Measurements from ENCODE around the gene OLAH.

Gene OLAH

DNA sequence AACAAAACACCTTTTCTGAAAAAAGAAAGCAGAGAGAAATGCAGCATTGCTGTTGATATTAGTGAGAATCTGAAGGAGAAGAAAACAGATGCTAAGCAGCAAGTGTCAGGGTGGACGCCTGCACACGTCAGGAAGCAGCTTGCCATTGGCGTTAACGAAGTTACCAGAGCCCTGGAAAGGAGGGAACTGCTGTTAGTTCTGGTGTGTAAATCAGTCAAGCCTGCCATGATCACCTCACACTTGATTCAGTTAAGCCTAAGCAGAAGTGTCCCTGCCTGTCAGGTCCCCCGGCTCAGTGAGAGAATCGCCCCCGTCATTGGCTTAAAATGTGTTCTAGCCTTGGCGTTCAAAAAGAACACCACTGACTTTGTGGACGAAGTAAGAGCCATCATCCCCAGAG, 59.8 kb downstream of the OLAH start:
- H3K4me1 ChIP-seq (ENCODE audit: insufficient read depth, low read length) = peaks cover 12% of the 10 kb centered on the region
- no peak overlapping the region for H3K4me3 ChIP-seq (ENCODE audit: low read depth in 1 of 2, low read length in 2 of 2)
- H3K27ac ChIP-seq (ENCODE audit: low read depth, low read length) = no peak overlapping the region
- H3K9ac ChIP-seq (ENCODE audit: low read length) = no peak overlapping the region
- H3K9me3 ChIP-seq (ENCODE audit: low read length) = no peaks in the 10 kb centered on the region
- H3K27me3 ChIP-seq (ENCODE audit: control insufficient read depth in 1 of 2, insufficient read depth in 2 of 2, low read length in 2 of 2) = no peaks in the 10 kb centered on the region
- peaks cover 50% of the 10 kb centered on the region for H3K36me3 ChIP-seq (ENCODE audit: insufficient read depth, low read length)

DNA sequence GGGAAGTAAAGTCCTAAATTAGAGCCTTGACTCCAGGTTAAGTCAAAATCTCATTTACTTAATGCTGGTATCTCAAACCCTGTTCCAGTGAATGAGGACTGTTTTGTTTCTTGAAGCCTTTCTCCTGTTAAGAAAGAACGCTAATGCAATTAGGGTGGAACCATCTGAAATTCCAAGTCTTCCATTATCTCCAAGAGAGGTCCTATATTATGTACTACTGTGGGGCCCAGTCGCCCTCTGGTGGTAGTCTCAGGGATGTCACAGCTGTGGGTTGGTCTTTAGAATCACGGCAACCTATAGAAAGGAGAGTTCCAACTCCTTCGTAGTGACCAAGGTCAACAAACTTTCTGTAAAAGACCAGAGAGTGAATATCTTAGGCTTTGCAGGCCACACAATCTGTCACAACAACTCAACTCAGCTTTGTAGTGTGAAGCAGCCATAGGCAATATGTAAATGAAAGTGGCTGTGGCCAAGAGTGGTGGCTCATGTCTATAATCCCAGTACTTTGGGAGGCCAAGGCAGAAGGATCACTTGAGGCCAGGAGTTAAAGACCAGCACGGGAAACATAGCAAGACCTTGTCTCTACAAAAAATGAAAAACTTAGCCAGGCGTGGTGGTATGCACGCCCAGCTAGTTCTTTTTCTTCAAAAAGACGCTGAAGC, 62.7 kb downstream of the OLAH start:
- Histone ChIP-seq H3K4me3 (ENCODE audit: low read depth in 1 of 2, low read length in 2 of 2) (no peak overlapping the region), H3K36me3 (ENCODE audit: insufficient read depth, low read length) (peaks cover 59% of the 10 kb centered on the region), H3K9me3 (ENCODE audit: low read length) (no peaks in the 10 kb centered on the region), H3K27ac (ENCODE audit: low read depth, low read length) (no peak overlapping the region), H3K4me1 (ENCODE audit: insufficient read depth, low read length) (peaks cover 3% of the 10 kb centered on the region), H3K9ac (ENCODE audit: low read length) (no peak overlapping the region), H3K27me3 (ENCODE audit: control insufficient read depth in 1 of 2, insufficient read depth in 2 of 2, low read length in 2 of 2) (no peaks in the 10 kb centered on the region)

DNA sequence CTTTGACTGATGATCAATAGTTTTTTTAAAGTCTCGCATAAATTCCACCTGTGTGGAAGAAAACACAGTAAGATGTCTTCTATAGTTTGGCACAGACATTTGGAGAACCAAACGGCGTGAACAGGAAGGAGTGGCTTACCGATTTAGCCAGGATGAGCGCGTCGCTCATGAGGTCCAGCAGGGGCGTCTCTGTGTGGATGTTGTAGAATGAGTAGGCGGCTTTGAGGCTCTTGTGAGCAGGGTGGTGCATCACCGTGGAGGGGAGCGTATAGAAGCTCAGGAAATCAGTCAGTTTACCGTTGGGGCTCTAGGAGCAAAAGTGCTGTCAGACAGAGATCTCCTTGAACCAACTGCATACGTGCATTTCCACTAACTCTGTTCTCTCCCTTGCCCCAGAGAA, 68.9 kb downstream of the OLAH start:
- H3K9ac ChIP-seq (ENCODE audit: low read length) = no peak overlapping the region
- H3K36me3 ChIP-seq (ENCODE audit: insufficient read depth, low read length) = peaks cover 38% of the 10 kb centered on the region
- H3K27ac ChIP-seq (ENCODE audit: low read depth, low read length) = no peak overlapping the region
- H3K27me3 ChIP-seq (ENCODE audit: control insufficient read depth in 1 of 2, insufficient read depth in 2 of 2, low read length in 2 of 2) = no peaks in the 10 kb centered on the region
- no peaks in the 10 kb centered on the region for H3K4me1 ChIP-seq (ENCODE audit: insufficient read depth, low read length)
- H3K9me3 ChIP-seq (ENCODE audit: low read length) = no peaks in the 10 kb centered on the region
- no peak overlapping the region for H3K4me3 ChIP-seq (ENCODE audit: low read depth in 1 of 2, low read length in 2 of 2)

DNA sequence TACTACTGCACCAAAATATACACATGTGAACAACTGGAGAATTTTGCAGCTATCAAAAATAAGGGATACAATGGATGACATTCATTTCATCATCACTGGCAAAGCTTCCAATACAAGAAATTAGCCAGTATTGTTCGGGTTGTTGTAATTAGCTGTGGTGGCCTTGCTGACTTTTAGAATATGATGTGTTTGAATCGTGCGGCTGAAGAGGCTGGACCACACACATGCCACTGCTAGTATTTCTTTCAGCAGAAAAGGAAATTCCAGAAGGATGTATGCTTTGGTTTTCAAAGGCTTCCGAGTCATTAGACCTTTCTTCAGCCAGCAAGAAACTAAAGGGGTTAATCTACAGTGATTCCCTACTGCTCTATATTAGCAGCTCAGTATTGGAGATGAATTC, 70.0 kb downstream of the OLAH start:
- Histone ChIP-seq H3K9ac (ENCODE audit: low read length) (no peak overlapping the region), H3K27me3 (ENCODE audit: control insufficient read depth in 1 of 2, insufficient read depth in 2 of 2, low read length in 2 of 2) (no peaks in the 10 kb centered on the region), H3K9me3 (ENCODE audit: low read length) (no peaks in the 10 kb centered on the region), H3K36me3 (ENCODE audit: insufficient read depth, low read length) (peaks cover 40% of the 10 kb centered on the region), H3K4me3 (ENCODE audit: low read depth in 1 of 2, low read length in 2 of 2) (no peak overlapping the region), H3K27ac (ENCODE audit: low read depth, low read length) (no peak overlapping the region), H3K4me1 (ENCODE audit: insufficient read depth, low read length) (no peaks in the 10 kb centered on the region)

DNA sequence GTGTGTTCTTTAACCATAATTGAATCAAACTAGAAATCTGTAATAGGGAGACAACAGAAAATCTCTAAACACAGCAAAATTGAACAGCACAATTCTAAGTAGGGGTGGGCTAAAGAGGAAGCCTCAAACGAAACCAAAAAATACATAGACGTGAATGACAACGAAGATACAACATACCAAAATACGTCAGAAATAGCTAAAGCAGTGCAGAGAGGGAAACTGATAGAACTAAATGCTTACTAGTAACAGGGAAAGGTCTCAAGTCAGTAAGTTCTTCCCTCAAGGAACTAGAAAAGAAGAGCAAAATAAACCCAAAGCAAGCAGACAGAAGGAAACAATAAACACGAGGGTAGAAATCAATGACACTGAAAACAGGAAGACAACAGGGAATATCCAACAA, 72.5 kb downstream of the OLAH start:
- Histone ChIP-seq H3K4me1 (ENCODE audit: insufficient read depth, low read length) (no peaks in the 10 kb centered on the region), H3K36me3 (ENCODE audit: insufficient read depth, low read length) (peaks cover 43% of the 10 kb centered on the region), H3K9me3 (ENCODE audit: low read length) (no peaks in the 10 kb centered on the region), H3K27ac (ENCODE audit: low read depth, low read length) (no peak overlapping the region), H3K4me3 (ENCODE audit: low read depth in 1 of 2, low read length in 2 of 2) (no peak overlapping the region), H3K9ac (ENCODE audit: low read length) (no peak overlapping the region), H3K27me3 (ENCODE audit: control insufficient read depth in 1 of 2, insufficient read depth in 2 of 2, low read length in 2 of 2) (no peaks in the 10 kb centered on the region)

DNA sequence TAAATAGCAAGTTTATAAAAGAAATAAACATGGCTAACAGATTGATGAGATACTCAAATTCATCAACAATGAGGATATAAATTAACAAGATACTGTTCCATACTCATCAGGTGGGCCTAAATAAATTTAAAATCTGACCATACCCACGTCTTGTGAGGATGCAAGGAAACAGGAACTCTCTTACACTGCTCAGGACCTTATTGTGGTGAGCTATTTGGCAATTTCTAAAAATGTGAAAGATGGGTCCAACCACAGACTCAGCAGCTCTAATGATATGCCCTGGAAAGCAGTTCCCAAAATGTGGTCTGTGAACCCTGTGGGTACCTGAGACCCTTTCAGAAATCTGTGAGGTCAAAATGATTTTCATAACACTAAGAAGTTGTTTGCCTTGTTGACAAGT, 74.9 kb downstream of the OLAH start:
- no peak overlapping the region for H3K27ac ChIP-seq (ENCODE audit: low read depth, low read length)
- H3K9ac ChIP-seq (ENCODE audit: low read length) = no peak overlapping the region
- no peak overlapping the region for H3K4me3 ChIP-seq (ENCODE audit: low read depth in 1 of 2, low read length in 2 of 2)
- no peaks in the 10 kb centered on the region for H3K4me1 ChIP-seq (ENCODE audit: insufficient read depth, low read length)
- H3K27me3 ChIP-seq (ENCODE audit: control insufficient read depth in 1 of 2, insufficient read depth in 2 of 2, low read length in 2 of 2) = no peaks in the 10 kb centered on the region
- H3K9me3 ChIP-seq (ENCODE audit: low read length) = no peaks in the 10 kb centered on the region
- H3K36me3 ChIP-seq (ENCODE audit: insufficient read depth, low read length) = peaks cover 41% of the 10 kb centered on the region

DNA sequence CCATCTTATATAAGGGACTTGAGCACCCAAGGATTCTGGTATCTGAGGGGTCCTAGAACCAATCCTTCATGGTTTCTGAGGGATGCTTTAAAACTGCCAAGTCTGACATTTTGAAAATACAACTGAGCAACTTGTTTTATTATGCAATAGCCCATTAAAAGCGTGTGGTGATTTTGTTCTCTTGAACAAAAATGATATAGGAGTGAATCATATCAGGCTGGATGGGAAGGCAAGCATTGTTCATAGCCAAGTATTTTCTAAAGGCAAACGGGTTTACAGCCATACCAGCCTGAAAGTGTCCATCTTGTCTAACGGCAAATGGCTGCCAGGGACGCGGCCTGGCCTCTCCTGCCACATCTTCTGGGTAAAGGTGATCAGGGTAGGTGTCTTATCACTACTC, 76.8 kb downstream of the OLAH start:
- Histone ChIP-seq H3K27me3 (ENCODE audit: control insufficient read depth in 1 of 2, insufficient read depth in 2 of 2, low read length in 2 of 2) (no peaks in the 10 kb centered on the region), H3K27ac (ENCODE audit: low read depth, low read length) (no peak overlapping the region), H3K4me3 (ENCODE audit: low read depth in 1 of 2, low read length in 2 of 2) (no peak overlapping the region), H3K9ac (ENCODE audit: low read length) (no peak overlapping the region), H3K36me3 (ENCODE audit: insufficient read depth, low read length) (peaks cover 40% of the 10 kb centered on the region), H3K9me3 (ENCODE audit: low read length) (no peaks in the 10 kb centered on the region), H3K4me1 (ENCODE audit: insufficient read depth, low read length) (no peaks in the 10 kb centered on the region)

DNA sequence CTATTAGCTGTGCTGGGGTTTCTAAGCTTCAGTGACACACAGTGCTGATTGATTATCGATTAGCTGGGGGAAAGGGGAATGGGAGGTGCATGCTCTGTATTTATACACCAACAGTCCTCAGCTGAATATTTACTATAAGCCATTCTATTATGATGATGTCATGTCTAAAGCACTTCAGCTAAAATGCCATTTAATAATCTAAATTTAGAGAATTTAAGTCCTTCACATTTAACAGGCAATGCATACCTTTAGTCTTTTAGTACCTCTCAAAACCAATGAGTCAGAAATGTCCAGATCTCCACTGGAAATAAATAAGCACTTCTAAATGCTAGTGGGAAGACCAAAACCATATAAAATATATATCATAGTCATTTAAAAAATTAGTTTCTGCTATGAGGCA, 78.0 kb downstream of the OLAH start:
- H3K9ac ChIP-seq (ENCODE audit: low read length) = no peak overlapping the region
- H3K27ac ChIP-seq (ENCODE audit: low read depth, low read length) = no peak overlapping the region
- H3K36me3 ChIP-seq (ENCODE audit: insufficient read depth, low read length) = peaks cover 31% of the 10 kb centered on the region
- no peak overlapping the region for H3K4me3 ChIP-seq (ENCODE audit: low read depth in 1 of 2, low read length in 2 of 2)
- H3K27me3 ChIP-seq (ENCODE audit: control insufficient read depth in 1 of 2, insufficient read depth in 2 of 2, low read length in 2 of 2) = no peaks in the 10 kb centered on the region
- H3K9me3 ChIP-seq (ENCODE audit: low read length) = no peaks in the 10 kb centered on the region
- no peaks in the 10 kb centered on the region for H3K4me1 ChIP-seq (ENCODE audit: insufficient read depth, low read length)

DNA sequence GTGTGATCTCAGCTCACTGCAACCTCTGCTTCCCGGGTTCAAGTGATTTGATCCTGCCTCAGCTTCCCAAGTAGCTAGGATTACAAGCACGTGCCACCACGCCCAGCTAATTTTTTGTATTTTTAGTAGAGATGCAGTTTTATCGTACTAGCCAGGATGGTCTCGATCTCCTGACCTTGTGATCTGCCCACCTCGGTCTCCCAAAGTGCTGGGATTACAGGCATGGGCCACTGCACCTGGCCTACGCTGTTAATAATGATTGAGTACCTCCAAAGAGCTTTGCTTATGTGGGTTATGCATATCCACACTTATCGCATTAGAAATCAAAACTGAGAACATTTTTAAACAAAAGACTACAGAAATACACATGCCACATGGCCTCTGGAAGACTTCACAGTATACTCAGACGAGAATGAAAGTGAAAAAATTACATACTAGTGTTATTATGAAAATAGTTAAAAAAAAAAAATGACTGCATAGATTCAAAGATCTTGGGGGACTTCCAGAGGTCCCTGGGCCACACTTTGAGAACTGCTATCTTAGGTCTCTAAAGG, 78.8 kb downstream of the OLAH start:
- H3K4me3 ChIP-seq (ENCODE audit: low read depth in 1 of 2, low read length in 2 of 2) = no peak overlapping the region
- H3K36me3 ChIP-seq (ENCODE audit: insufficient read depth, low read length) = peaks cover 28% of the 10 kb centered on the region

More for the DNA sequence above, 78.8 kb downstream of the OLAH start:
- Histone ChIP-seq H3K9me3 (ENCODE audit: low read length) (no peaks in the 10 kb centered on the region), H3K27me3 (ENCODE audit: control insufficient read depth in 1 of 2, insufficient read depth in 2 of 2, low read length in 2 of 2) (no peaks in the 10 kb centered on the region), H3K4me1 (ENCODE audit: insufficient read depth, low read length) (no peaks in the 10 kb centered on the region), H3K9ac (ENCODE audit: low read length) (no peak overlapping the region), H3K27ac (ENCODE audit: low read depth, low read length) (no peak overlapping the region)
